Retinal pigment epithelial cell (primary cell): ENCODE measurements around the gene TAF15.

ENCODE experiments used
- DNase-seq: peaks from one replicate; pipeline ENCODE4 v3.0.0-alpha.2; 2010; ENCODE audit warnings: low read depth
- H3K4me3 ChIP-seq: 2 replicates; pipeline ENCODE4 v1.5.1; 2011; ENCODE audit warnings: mild to moderate bottlenecking, low read length, control low read depth, moderate library complexity
- TF ChIP-seq, protein P1 (sequence below): conservative IDR thresholded peaks from 2 replicates; pipeline ENCODE4 v1.5.1; 2011; ENCODE audit warnings: low read depth, low read length, control low read depth, inconsistent platforms

TAF15 gene

DNA sequence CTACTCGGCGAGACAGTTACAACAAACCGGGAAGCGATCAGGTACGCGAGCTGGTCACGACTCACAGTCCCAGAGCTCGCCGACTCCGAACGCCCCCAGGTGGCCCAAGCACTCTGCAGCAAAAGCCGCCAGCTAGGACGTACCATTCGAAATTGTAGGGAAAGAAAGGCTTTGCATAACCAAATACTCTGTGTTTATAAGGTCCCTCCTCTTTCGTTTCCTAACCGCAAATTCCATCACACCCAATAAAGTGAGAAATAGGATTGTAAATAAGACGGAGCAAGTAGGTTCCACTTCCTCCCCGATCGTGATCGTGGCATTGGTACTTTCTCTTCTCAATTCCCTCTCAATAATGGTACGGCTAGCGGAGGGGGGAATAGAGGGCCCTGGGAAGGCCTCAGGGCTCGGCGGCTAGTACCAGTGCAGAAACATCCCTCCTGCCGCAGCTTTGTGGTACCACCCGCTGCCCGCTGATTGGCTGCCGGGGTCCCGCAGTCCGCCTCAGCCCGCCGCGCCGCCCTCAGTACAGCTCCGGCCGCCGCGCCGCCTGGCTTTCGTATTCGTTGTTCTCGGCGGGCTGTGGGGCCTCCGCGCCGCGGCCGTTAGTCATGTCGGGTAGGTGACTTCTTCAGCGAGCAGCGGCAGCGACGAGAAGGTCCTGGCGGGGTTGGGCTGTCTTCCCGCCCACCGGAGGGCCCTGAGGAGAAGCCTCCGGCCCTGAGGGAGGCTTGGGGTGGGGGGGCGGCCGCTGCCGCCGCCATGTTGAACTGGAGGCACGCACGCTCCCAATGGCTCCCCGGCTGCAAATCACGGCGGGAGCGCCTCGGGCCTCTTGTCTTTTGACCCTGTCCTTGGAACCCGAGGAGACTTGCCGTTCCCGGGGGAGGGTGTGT is at the start of gene TAF15:
TSS of gene TAF15 (plus strand) at position 523 of the 893 bp plus-strand sequence. CDS start at position 609, 86 bp downstream.
- TF ChIP-seq, protein P1, sequence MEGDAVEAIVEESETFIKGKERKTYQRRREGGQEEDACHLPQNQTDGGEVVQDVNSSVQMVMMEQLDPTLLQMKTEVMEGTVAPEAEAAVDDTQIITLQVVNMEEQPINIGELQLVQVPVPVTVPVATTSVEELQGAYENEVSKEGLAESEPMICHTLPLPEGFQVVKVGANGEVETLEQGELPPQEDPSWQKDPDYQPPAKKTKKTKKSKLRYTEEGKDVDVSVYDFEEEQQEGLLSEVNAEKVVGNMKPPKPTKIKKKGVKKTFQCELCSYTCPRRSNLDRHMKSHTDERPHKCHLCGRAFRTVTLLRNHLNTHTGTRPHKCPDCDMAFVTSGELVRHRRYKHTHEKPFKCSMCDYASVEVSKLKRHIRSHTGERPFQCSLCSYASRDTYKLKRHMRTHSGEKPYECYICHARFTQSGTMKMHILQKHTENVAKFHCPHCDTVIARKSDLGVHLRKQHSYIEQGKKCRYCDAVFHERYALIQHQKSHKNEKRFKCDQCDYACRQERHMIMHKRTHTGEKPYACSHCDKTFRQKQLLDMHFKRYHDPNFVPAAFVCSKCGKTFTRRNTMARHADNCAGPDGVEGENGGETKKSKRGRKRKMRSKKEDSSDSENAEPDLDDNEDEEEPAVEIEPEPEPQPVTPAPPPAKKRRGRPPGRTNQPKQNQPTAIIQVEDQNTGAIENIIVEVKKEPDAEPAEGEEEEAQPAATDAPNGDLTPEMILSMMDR = peak; percentile 90
- peak within 1 kb of the TSS; percentile 70 for H3K4me3 ChIP-seq
- DNase-seq = peak; percentile 97

DNA sequence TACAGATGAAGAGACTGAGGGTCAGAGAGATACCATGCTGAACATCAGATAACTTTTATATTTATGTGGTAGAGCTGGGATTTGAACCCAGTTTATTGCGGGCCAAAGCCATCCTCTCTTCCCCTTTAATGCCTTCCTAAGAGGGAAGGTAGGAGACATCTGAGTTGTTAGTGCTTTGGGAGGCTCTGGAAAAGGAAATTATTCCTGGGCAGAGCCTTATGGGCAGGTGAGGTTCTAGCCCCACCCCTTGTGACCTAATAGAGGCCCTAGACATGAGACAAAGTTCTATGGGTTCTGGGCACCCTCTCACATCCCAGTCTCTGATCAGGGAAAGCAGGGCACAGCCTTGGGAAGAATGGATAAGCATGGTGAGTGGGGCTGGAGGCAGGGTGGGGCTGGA is 48.7 kb upstream of the TAF15 start, which contains the start of gene C17orf50:
TSS of gene C17orf50 (plus strand) at position 301 of the 400 bp plus-strand sequence. CDS start at position 356, 55 bp downstream.
- no peak for DNase-seq
- TF ChIP-seq, protein P1 = no peak
- H3K4me3 ChIP-seq = no peak within 1 kb of the TSS

DNA sequence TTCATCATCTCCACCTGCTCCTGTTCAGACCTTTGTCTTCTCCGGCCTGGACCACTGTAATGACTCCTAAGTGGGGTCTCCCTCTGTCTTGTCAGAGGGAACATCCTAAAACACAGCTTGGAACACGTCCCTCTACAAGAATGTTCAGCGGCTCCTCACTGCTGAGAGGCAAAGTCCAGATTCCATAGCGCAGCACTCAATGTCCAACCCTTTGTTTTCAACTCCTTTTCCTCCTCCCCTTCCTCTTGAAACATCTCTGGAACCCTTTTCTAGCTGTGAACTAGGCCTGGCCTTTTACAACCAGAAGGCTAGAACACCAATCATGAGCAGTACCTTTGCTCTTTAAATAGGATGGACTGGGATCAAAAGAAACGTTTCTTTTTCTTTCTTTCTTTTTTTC is 47.7 kb upstream of the TAF15 start:
- no peak for DNase-seq
- TF ChIP-seq, protein P1 = no peak
- H3K4me3 ChIP-seq = no peak overlapping the region

DNA sequence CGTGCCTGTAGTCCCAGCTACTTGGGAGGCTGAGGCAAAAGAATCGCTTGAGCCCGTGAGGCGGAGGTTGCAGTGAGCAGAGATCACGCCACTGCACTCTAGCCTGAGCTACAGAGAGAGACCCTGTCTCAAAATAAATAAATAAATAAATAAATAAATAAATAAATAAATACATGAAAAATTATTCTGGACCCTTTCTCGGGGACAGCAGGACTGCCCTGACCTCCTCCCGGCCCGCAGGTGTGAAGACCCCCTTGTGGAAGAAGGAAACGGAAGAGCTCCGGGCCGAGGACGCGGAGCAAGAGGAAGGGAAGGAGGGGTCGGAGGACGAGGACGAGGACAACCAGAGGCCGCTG is 45.5 kb upstream of the TAF15 start:
- no peak for DNase-seq
- H3K4me3 ChIP-seq = peak overlapping the region; percentile 26
- TF ChIP-seq, protein P1 = no peak

DNA sequence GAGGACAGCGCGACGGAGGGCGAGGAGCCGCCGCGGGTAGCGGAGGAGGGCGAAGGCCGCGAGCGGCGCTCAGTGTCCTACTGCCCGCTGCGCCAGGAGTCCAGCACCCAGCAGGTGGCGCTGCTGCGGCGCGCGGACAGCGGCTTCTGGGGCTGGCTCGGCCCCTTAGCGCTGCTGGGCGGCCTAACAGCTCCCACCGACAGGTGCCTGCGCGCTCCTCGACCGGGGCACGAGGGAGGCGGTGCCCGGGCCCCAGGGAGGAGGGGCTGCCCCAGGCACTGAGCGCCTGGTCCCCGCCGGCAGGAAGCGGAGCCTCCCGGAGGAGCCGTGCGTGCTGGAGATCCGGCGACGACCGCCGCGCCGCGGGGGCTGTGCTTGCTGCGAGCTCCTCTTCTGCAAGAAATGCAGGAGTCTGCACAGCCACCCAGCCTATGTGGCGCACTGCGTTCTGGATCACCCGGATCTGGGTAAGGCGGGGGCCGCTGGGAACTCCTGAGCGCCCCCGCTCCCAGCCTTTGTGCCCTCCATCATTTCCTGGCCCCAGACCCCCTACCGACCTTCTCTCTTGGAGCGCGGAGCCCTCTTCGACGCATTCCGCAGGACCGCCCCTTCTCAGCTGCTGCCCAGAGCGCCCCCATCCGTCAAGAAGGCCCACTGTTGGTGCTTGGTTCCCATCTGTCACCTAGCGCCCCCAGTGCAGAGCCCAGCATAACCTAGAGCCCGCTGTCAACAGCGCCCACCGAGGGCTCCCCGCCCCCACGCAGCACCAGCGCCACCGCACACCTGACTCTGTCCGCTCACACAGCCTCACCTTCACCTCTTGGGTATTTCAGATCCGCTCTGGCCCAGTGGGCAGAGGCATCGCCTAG is 44.9 kb upstream of the TAF15 start:
- H3K4me3 ChIP-seq = peak overlapping the region; percentile 57
- TF ChIP-seq, protein P1 = peak; percentile 87
- peak; percentile 56 for DNase-seq

DNA sequence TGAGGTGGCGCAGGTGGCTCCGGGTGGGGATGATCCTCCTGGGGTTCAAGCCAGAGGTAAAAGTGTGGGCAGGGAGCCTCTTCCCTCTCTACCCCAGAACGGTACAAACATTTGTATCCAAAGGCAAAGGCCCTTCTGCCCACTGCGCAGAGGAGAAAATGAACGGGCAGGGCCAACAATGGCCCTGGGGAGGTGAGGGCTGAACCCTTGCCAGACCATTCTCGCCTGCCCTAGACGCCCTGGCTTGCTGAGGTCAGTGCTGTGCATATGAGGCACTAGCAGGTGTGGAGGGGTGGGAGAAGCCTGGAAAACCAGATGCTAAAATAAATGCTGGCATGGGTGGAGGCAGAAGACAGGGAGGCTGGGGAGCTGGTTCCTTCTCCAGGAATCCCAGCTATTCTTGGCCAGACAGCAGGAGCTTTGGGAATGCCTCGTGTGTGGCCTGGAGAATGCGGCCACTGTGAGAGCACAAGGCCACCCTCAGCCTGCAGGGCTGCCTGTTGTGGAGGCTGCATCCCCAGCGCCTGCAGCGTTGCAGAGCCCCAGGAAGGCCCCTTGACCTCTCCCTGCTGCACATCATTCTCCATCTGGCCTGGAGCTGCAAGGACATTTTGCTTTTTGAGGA is 44.1 kb upstream of the TAF15 start:
- no peak overlapping the region for H3K4me3 ChIP-seq
- no peak for DNase-seq
- TF ChIP-seq, protein P1 = no peak
